ENCODE data around the gene ATE1.
"Not testable (repeated sequence)": the region's sequence is repeated elsewhere in the genome, so short reads cannot be mapped to it uniquely, and the experiment has no call there.

Gene ATE1

GRCh38 chr10:121791761-121792160, 136.1 kb downstream of the ATE1 start:
- DNase-seq (ENCODE audit: low read depth in 3 of 3), result no peak

- DNase-seq (ENCODE audit: low read depth in 3 of 3), result no peak
Observed at GRCh38 chr10:121788717-121789116, 139.1 kb downstream of the ATE1 start.

- no peak for DNase-seq (ENCODE audit: low read depth in 3 of 3)
Observed at GRCh38 chr10:121788115-121788514, 139.7 kb downstream of the ATE1 start.

GRCh38 chr10:121787169-121787568, 140.7 kb downstream of the ATE1 start:
- no peak for DNase-seq (ENCODE audit: low read depth in 3 of 3)

GRCh38 chr10:121783782-121784372, 144.0 kb downstream of the ATE1 start:
- no peak for DNase-seq (ENCODE audit: low read depth in 3 of 3)

GRCh38 chr10:121781101-121781500, 146.7 kb downstream of the ATE1 start:
- no peak for DNase-seq (ENCODE audit: low read depth in 3 of 3)

GRCh38 chr10:121774813-121775212, 153.0 kb downstream of the ATE1 start:
- DNase-seq (ENCODE audit: low read depth in 3 of 3), result no peak

GRCh38 chr10:121774404-121774803, 153.4 kb downstream of the ATE1 start:
- DNase-seq (ENCODE audit: low read depth in 3 of 3), result no peak

- no peak for DNase-seq (ENCODE audit: low read depth in 3 of 3)
Observed at GRCh38 chr10:121772884-121773283, 154.9 kb downstream of the ATE1 start.

GRCh38 chr10:121772406-121772805, 155.4 kb downstream of the ATE1 start:
- no peak for DNase-seq (ENCODE audit: low read depth in 3 of 3)

GRCh38 chr10:121771966-121772365, 155.9 kb downstream of the ATE1 start:
- no peak for DNase-seq (ENCODE audit: low read depth in 3 of 3)

- no peak for DNase-seq (ENCODE audit: low read depth in 3 of 3)
Observed at GRCh38 chr10:121766426-121766825, 161.4 kb downstream of the ATE1 start.

- DNase-seq (ENCODE audit: low read depth in 3 of 3), result no peak
Observed at GRCh38 chr10:121765204-121765603, 162.6 kb downstream of the ATE1 start.

GRCh38 chr10:121764233-121764942, 163.4 kb downstream of the ATE1 start:
- DNase-seq (ENCODE audit: low read depth in 3 of 3), result no peak

- DNase-seq (ENCODE audit: low read depth in 3 of 3), result not testable (repeated sequence)
Observed at GRCh38 chr10:121757241-121757640, 170.6 kb downstream of the ATE1 start.

- DNase-seq (ENCODE audit: low read depth in 3 of 3), result not testable (repeated sequence)
Observed at GRCh38 chr10:121755496-121755895, 172.3 kb downstream of the ATE1 start.

GRCh38 chr10:121754666-121755065, 173.2 kb downstream of the ATE1 start:
- no peak for DNase-seq (ENCODE audit: low read depth in 3 of 3)

- no peak for DNase-seq (ENCODE audit: low read depth in 3 of 3)
Observed at GRCh38 chr10:121753726-121754476, 173.9 kb downstream of the ATE1 start.

GRCh38 chr10:121751191-121751760, 176.6 kb downstream of the ATE1 start:
- DNase-seq (ENCODE audit: low read depth in 3 of 3), result no peak

GRCh38 chr10:121747163-121747775, 180.6 kb downstream of the ATE1 start:
- DNase-seq (ENCODE audit: low read depth in 3 of 3), result no peak

GRCh38 chr10:121741248-121741792, 186.5 kb downstream of the ATE1 start:
- no peak for DNase-seq (ENCODE audit: low read depth in 3 of 3)

- DNase-seq (ENCODE audit: low read depth in 3 of 3), result no peak
Observed at GRCh38 chr10:121740069-121740468, 187.8 kb downstream of the ATE1 start.

All from stimulated activated CD4-positive, alpha-beta T cell treated with anti-CD3 and anti-CD28 coated beads, TNF-alpha, amount 100 ng/mL, for 24 hours (primary cell).